A172 (cell line): ENCODE results near the gene TP53BP1. TPM values are rescaled to one million over a fixed set of nuclear protein-coding genes. Genes with fewer than 3 reads are reported as not detected.

Source experiments
- DNase-seq: peaks from one replicate; pipeline ENCODE4 v3.0.0-alpha.2; 2015; ENCODE audit warnings: low spot score
- total RNA-seq: library from RNA; depleted of rRNA; stranded (reverse); fragments of >200 nt; shearing (Covaris generic); gene quantifications from 2 replicates; pipeline ENCODE4 v1.2.3, GENCODE V29; 2014

The TP53BP1 gene
- total RNA-seq, 1 experiment from 2014 or later = 42.3 TPM

DNA sequence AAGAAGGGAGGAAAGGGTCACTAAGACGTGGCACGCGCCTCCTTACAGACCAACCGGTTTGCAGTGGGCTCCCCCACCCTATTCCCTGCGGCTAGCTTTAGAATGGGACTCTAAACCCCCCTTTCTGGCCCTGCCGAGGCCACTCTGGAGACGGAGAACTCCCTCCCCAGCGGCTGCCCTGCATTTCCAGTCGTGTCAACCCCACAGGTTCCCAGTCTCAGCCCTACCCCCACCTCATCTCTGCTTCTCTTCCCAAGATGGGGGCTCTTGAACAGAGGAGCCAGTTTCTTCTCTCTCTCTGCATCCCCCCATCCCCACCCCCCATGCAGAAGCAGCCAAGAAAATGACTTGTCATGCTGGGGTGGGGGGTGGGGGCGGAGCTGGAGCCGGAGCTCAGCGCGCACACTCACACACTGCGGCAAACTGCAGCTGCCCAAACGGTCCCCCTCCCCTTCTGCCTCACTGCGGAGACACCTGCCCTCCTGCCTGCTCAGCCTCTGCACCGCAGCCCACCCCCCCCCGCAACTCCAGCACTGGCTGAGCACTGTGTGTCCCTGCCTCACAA is 25.3 kb upstream of the TP53BP1 start:
- DNase-seq = peak; percentile 36

DNA sequence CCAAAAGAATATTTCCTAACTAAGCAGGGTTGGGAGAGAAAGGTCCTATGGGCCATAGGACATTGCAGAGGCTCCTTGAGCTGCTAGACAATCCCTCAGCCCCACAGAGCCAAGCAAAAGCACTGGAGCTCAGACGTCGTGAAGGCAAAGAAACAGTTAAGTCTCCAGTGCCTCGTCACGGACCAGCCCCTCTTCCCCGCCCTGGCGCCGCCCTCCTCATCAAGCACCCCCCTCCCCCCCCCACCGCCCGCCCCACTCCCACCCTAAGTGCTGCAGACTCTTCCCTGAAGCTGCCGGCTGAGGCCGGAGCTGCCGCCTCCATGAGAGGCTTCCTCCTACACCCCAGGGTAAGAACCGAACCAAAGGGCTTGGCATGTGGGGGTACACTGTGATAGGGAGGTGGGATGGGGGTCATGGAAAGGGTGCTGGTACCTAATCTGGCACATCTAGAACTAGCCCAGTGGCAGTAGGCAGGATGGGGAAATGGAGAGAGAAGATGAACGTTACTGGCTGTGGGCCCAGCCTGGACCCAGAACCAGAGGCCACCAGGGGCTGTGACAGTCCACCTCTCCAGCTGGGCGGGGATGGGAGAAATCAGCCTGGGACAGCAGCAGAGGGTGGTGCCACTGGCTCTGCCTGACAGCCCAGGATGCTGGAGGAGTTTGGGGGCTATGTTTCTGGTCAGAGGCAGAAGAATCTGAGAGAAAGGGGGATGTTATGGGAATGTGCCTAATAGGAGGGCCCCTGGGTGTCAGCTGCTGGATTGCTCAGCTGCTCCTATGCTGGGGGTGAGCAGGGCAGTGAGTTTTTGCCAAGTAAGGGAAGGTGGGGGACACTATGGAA is 24.6 kb upstream of the TP53BP1 start, which contains the start of gene MAP1A:
TSS of gene MAP1A (plus strand) at position 255 of the 843 bp plus-strand sequence. CDS start 3,866 bp downstream, outside the sequence.
- DNase-seq = peak; percentile 40

DNA sequence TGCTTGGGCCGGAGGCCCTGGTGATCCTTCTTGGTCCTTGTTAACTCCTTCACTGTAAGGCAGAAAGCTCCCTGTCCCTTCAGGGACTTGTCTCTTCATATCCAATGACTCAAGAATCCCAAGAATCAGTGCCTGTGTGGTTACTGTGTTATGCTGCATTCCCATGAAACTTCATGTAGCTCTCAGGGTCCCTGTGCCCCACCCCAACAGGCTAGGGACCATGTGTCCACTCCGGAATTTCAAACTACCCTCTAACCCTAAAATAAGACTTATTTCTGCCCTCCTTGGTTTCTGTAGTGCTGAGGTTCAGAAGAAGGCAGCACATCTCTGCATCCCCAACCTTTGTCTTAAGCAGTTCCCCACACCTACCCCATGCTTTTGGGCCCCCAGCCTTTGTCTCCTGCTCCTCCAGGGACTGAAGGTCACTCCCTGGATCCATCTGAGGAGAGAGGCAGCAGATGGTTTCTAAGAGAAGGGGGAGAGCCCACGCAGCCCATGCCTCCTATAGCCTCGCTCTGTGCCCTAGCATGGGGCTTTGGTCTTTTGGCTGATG is 23.9 kb upstream of the TP53BP1 start:
- peak; percentile 36 for DNase-seq

GRCh38 chr15:43516185-43516584 is 23.2 kb upstream of the TP53BP1 start:
- DNase-seq = no peak

- no peak for DNase-seq
Observed at GRCh38 chr15:43515741-43516140, 22.8 kb upstream of the TP53BP1 start.

DNA sequence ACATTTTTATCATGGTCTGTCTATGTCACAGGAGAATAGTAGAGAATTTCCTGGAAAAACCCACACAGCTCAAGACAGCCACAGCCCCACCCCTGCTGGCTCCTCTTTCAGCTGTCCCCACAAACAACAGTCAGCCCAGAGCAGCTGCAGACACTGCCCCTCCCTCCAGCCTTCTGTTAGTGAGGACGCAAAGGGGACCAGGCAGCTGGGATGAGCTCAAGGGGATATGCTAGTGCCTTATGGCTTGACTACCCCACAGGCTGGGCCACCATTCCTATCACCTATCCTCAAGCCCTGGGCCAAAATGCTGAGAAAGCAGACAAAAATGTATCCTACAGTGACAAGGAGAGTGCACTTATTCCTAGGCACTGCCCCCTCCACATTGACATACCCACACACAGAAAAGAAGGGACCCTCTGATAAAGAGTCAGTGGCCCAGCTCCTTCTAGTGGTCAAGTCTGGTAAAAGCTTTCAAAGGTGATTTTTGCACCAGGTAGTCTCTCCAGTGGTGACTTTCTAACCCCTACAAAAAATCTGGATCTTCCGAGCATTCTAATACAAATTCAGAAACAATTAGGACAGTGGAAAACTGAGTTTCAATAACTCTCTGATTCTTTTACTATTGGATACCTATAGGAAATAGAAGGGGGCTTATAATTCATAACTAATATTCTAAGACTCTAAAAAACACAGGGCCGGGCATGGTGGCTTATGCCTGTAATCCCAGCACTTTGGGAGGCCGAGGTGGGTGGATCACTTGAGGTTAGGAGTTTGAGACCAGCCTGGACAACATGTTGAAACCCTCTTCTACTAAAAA is 21.5 kb upstream of the TP53BP1 start:
- no peak for DNase-seq

GRCh38 chr15:43513550-43513949 is 20.6 kb upstream of the TP53BP1 start:
- no peak for DNase-seq

DNA sequence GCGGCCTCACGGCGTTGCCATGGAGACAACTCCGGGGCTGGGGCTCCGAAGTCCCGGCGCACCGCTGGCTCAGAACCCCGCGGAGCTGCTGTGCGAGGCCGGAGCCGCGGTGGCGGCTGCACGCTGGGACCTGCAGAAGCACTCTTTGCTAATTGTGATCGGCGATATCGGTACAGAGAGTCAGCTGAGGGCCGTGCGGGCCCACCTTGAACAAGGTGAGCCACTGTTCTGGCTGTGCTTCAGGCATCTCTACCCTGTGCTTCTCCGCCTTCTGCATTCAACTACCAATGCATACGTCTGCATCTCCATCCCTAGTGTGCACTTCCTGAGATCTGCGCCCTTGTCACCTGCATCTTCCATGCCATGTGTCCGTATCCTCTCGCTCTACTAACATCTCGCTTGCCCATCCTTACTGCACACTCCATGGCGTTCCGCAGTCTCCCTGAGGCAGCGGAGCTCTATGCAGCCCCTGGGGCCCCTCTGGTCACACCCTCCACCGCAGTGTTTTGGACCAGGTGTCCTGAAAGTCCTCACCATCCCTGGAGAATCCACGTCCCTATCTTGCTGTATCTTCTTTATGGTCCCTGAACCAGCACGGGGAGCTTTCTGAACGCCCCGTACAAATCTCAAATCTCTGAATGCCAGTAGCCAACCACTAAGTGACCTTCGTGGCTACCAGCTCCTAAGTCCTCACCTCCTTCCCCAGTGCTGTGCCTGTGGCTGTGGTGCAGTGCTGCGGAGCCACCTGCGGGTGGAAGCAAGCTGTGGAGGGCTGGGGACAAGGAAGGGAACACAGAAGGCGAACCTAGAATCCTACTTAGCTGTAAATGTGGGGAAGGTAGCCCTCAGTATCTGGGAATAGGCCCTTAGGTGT is 18.3 kb upstream of the TP53BP1 start:
- DNase-seq = peak; percentile 21

DNA sequence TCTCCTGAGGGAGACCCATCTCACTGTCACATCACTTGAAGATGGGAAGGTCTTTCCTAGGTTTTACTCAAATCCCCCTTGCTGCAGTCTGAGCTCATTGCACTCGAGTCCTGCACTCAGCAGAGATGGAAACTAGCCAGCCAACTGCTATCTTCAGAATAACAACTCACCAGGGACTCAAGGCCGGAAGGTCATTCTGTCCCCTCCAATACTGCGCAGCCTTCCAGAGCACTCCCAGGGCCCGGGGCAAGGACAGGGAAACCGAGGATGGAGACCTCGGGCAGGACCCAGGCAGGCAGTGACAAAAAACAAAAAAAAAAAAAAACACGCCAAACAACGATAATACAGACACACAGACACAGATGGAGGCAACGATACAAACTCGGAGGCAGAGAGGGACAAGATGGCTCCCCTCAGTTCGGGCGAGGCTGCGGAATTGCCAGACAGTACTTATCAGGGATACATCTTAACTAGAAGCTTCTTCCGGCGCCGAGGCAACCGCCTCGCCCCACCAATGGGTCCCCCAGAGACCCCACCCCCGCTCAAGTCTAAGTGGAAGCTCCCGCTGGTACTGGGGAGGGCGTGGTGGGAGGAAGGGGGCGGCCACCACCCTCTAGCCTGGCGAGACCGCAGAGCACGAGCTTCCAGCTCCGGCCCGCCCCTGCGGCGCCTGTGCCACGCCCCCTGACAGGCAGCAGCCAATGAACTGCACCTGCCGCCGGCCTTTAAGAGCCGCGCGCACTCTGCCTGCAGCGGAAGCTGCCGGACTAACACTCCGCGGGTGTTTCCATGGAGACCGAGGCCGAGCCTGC is 17.4 kb upstream of the TP53BP1 start:
- DNase-seq = peak; percentile 95

- DNase-seq = no peak
Observed at GRCh38 chr15:43509660-43510199, 16.8 kb upstream of the TP53BP1 start.

- DNase-seq = peak; percentile 37
Observed at GRCh38 chr15:43508991-43509659, 16.2 kb upstream of the TP53BP1 start.

DNA sequence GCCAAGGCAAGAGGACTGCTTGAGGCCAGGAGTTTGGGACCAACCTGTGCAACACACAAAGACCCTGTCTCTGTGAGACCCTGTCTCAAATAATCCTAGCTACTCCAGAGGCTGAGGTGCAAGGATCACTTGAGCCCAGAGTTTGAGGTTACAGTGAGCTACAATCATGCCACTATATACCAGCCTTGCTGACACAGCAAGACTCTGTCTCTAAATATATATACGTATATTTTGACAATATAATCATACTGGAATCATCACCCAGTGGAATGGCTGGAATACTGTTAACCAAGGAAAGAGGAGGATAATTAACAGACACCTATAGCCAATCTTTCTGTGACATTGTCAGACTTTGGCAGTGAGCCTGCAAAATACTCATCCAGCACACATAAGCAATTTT is 15.5 kb upstream of the TP53BP1 start:
- DNase-seq = no peak

DNA sequence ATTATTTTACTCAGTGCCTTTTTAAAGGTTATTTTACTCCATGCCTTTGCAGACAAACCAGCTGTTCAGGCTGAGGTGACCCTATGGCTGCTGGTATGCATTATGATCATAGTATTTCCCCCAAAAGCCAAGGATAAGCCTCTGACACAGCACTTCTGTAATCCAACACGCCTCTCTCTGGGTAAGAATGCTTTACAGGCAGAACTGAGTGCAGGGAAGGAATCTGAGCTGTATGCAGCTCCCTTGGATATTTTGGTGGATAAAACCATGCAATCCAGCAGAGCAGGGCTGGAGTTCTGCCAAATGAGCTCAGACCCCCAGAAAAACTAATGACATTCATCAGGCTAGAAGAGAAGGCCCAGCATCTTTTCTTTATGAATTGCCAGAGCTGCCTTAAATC is 12.8 kb upstream of the TP53BP1 start:
- no peak for DNase-seq

DNA sequence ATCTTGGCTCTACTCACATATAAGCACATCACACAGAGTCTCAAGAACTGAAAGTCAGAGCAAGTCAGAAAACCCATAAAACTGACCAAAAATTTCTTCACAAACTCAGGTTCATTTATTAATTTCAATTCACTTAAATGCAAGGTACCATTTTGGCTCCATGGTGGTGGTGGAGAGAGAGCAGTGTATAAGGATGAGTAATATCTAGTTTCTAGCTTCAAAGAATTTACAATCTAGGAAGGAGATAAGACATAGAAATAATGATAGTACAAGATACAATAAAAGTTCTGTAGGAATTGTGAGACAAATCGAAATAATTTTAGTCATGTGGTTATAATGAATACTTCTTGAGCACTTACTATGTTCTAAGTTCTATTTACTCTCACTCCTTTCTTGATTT is 6.7 kb upstream of the TP53BP1 start:
- DNase-seq = no peak

DNA sequence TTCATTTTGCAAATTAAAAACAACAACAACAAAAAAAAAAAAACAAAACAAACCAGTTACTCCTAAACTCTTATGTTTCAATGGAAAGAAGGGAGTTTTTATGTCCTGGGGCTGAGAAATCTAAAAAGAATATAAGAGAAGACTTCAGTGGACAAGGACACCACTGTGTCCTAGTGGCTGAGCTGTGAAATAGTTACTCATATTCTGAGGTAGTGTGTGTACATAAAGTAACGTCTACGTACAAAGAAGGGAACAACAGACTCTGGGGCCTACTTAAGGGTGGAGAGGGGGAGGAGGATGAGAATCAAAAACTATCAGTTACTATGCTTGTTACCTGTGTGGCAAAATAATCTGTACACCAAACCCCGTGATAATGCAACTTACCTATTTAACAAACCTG is 6.0 kb upstream of the TP53BP1 start:
- DNase-seq = no peak

DNA sequence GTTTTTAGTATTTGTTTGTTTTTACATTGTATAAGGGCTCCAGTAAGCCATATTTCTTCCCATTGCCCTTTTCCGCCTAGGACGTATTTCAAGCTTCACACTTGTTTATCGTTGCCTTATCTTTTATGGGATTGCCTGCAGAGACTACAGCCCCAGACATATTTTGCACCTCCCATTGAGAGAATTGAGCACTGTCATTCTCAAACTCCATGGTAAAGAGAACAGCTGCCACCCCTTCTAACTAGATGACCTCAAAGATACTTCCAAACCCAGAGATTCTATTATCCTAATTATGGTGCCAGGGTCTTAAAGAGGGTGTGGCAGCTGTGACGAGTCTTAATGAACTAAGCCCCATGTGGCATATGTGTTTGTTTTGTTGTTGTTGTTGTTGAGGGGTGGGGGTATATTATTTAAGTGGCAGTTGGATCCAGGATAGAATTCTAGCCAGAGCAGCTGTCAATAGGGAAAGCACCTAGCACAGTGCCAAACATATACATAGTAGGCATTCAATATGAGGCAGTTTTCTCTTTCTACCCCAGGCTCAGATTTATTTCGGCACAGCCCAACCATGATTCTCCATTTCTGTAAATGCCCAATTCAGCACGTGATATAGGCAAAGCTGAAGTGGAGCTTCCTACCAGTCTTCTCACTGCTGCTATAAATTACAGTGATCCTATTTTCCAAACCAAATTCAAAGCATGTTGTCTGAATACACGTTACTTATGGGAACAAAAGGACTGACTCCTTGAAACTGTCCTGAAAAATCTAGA is 932 bp upstream of the TP53BP1 start:
- DNase-seq = no peak

- no peak for DNase-seq
Observed at GRCh38 chr15:43492266-43492665, 690 bp downstream of the TP53BP1 start.

- DNase-seq = no peak
Observed at GRCh38 chr15:43489191-43489590, 3.8 kb downstream of the TP53BP1 start.

DNA sequence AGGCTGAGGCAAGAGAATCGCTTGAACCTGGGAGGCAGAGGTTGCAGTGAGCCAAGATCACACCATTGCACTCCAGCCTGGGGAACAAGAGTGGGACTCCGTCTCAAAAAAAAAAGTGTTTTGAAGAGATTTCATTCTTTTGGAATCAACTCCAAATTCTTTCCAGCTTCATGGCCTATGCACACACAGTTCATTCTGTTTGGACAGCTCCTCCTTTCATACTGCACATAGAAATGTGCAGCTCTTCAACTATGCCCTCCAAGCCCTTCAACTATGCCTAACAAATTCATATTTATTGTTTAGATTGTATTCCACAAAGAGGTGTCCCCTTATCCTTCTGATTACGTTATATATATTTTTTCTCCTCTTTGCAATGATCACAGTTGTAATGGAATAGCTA is 4.2 kb downstream of the TP53BP1 start:
- DNase-seq = no peak
